Stimulated activated naive B cell treated with anti-CD40 and anti-IgM and Interleukin-4, amounts not matched to agents 10 μg/mL and 1 μg/mL and 100 μg/mL, for 72 hours (primary cell): ENCODE results near the gene MAG.

ENCODE experiments used
- ATAC-seq, 2 donors: fragments of 150-1000 bp; cut with Tn5 transposase; replicated peaks; 2 replicates each; pipeline ENCODE4 v1.10.0; 2021; ENCODE audit warnings: moderate library complexity in 1 of 2
- DNase-seq: peaks from one replicate; pipeline ENCODE4 v3.0.0; 2021
- H3K27ac Mint-ChIP-seq: one replicate; pipeline ENCODE4 v1.8.0; 2022; ENCODE audit warnings: mild to moderate bottlenecking, mixed read lengths
- H3K27me3 Mint-ChIP-seq, 2 donors: one replicate each; pipeline ENCODE4 v1.8.0; 2022; ENCODE audit warnings: mixed read lengths in 2 of 2
- H3K36me3 Mint-ChIP-seq, 2 donors: one replicate each; pipeline ENCODE4 v1.8.0; 2022; ENCODE audit warnings: mixed read lengths in 2 of 2, mild to moderate bottlenecking in 1 of 2
- H3K4me1 Mint-ChIP-seq, 2 donors: one replicate each; pipeline ENCODE4 v1.8.0; 2022; ENCODE audit warnings: mixed read lengths in 2 of 2, mild to moderate bottlenecking in 1 of 2
- H3K4me3 Mint-ChIP-seq, 2 donors: one replicate each; pipeline ENCODE4 v1.8.0; 2022; ENCODE audit warnings: mild to moderate bottlenecking in 2 of 2, mixed read lengths in 2 of 2, moderate library complexity in 1 of 2
- H3K9me3 Mint-ChIP-seq, 2 donors: one replicate each; pipeline ENCODE4 v1.8.0; 2022; ENCODE audit warnings: mixed read lengths in 2 of 2, mild to moderate bottlenecking in 1 of 2

The MAG gene

DNA sequence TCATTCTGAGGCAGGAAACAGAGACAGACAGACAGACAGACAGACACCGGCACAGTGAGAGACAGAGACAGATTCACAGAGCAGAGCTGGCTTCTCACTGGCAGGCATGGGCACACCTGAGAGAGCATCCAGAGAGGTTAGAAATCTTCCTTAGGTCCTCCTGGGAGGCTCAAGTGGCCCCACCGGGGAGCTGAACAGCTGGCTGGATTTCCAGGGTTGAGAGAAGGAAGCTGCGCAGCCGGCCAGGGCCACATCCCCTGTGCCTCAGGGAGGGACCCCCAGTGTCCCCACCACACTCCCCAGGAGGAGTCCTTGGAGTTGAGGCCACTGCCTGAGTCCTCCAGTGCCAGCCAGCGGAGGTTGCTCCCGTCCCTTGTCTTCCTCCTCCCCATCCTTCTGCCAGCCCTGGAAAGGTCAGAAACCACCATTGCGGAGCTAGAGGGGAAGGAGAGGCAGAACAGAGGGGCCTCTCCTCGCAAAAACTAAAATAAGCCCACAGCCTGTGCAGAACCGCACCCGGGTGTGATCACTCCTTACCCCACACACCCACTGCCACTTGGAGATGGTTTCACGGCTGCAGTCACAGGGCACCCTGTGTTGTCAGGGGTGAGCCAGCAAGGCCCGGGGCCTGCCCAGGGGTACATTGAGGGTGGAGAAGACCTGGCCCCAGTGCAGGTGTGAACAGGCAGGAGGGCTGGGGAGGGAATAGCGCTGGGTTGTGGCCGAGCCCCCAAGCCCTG, 70.5 kb downstream of the MAG start:
- Mint-ChIP-seq H3K27ac (no peak overlapping the region), H3K27me3 (peaks cover 26 to 52% of the 10 kb centered on the region in 2 donors), H3K4me3 (no peak overlapping the region), H3K36me3 (no peaks in the 10 kb centered on the region), H3K4me1 (peaks cover 7 to 18% of the 10 kb centered on the region in 2 donors), H3K9me3 (no peaks in the 10 kb centered on the region)
- DNase-seq (no peak), ATAC-seq (no peak)

DNA sequence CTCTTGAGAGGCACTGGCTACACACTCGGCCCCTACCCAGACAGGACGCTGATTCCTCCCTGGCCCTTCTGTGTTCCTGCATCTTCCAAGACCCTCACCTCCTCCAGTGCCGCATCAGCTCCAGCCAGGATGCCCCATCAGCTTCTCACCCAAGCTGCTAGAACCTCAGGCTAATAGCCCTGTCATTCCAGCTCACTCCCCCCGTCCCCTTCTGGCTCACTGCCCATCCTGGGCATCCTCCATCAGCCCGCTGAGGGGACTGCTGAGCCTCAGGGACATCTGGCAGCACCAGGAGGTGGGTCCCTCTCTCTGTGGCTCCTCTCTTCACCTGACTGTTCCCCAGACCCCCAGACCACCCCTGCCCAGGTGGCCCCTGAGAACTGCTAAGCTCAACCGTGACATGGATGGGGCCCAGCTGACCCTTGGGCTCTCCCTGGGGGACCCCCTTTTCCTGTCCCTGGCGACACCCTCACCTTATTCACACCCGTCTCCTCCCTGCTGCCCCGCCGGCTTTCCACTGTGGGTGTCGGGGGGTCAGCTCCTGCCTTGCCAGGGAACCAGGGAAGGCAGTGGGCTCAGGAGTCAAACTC, 71.1 kb downstream of the MAG start:
- no peaks in the 10 kb centered on the region for H3K9me3 Mint-ChIP-seq
- ATAC-seq, result no peak
- H3K27ac Mint-ChIP-seq, result no peak overlapping the region
- no peak overlapping the region for H3K4me3 Mint-ChIP-seq
- H3K4me1 Mint-ChIP-seq, result peaks cover 5 to 18% of the 10 kb centered on the region in 2 donors
- H3K27me3 Mint-ChIP-seq, result peaks cover 25 to 49% of the 10 kb centered on the region in 2 donors
- no peak for DNase-seq
- no peaks in the 10 kb centered on the region for H3K36me3 Mint-ChIP-seq
